ENCODE measurements around the gene ARHGEF4. TPM values are rescaled to one million over a fixed set of nuclear protein-coding genes. Genes with fewer than 3 reads are reported as not detected.

ARHGEF4 gene
- polyA plus RNA-seq, 1 donor (not counting 4 experiments of a cell fraction or from before 2014, with no cell fraction given): 22.6 TPM

GRCh38 chr2:130846686-130847375 lies 10.1 kb downstream of the ARHGEF4 start:
- H3K36me3 ChIP-seq (ENCODE audit: control insufficient read depth in 2 of 2, extremely low read depth in 1 of 2, insufficient read depth in 2 of 2, low read length in 2 of 2): no peaks in the 10 kb centered on the region
- H3K9ac ChIP-seq (ENCODE audit: control insufficient read depth, extremely low read depth, insufficient read depth, low read length): peak overlapping the region; percentile 15
- no peaks in the 10 kb centered on the region for H3K9me3 ChIP-seq (ENCODE audit: control insufficient read depth, low read depth, low read length)
- H3K27ac ChIP-seq (ENCODE audit: control insufficient read depth, insufficient read depth, low read length): no peak overlapping the region
- H4K20me1 ChIP-seq (ENCODE audit: control insufficient read depth, extremely low read depth, insufficient read depth, low read length): no peaks in the 10 kb centered on the region
- FAIRE-seq (no peak), DNase-seq (ENCODE audit: low read depth, low spot score) (no peak)
- peaks cover 26% of the 10 kb centered on the region for H3K4me1 ChIP-seq (ENCODE audit: control insufficient read depth, extremely low read depth, insufficient read depth, low read length)
- H3K4me2 ChIP-seq (ENCODE audit: control insufficient read depth, extremely low read depth, insufficient read depth, low read depth, low read length): no peak overlapping the region
- no peak overlapping the region for H3K4me3 ChIP-seq (ENCODE audit: control insufficient read depth in 2 of 3, extremely low read depth in 1 of 3, insufficient read depth in 2 of 3, low read depth in 1 of 3, low read length in 3 of 3)
- dilution Hi-C loops (cut with MboI; ENCODE audit: extremely low pct_ligation_motif_present, low sequenced_read_pairs): no loop called here
- H2AFZ ChIP-seq (ENCODE audit: control insufficient read depth, low read length): no peak overlapping the region
- no peaks in the 10 kb centered on the region for H3K9me1 ChIP-seq (ENCODE audit: control insufficient read depth, extremely low read depth, insufficient read depth, low read length)
- TF ChIP-seq CTCF (optimal IDR thresholded peaks at IDR 0.05 in 1 of 3, IDR thresholded peaks at IDR 0.05 in 1 of 3, conservative IDR thresholded peaks at IDR 0.05 in 1 of 3; ENCODE audit: extremely low read depth in 1 of 3, insufficient read depth in 2 of 3, low read length in 3 of 3) (no peak), EZH2 (IDR thresholded peaks at IDR 0.05; ENCODE audit: low read length) (no peak)
- peaks cover 38% of the 10 kb centered on the region for H3K79me2 ChIP-seq (ENCODE audit: control insufficient read depth, insufficient read depth, low read length)
- no peaks in the 10 kb centered on the region for H3K27me3 ChIP-seq (ENCODE audit: control insufficient read depth, extremely low read depth, insufficient read depth, low read length)

- Histone ChIP-seq H3K27ac (ENCODE audit: control insufficient read depth, insufficient read depth, low read length) (no peak overlapping the region), H2AFZ (ENCODE audit: control insufficient read depth, low read length) (no peak overlapping the region), H3K9me3 (ENCODE audit: control insufficient read depth, low read depth, low read length) (no peaks in the 10 kb centered on the region), H3K79me2 (ENCODE audit: control insufficient read depth, insufficient read depth, low read length) (peaks cover 40% of the 10 kb centered on the region), H3K9me1 (ENCODE audit: control insufficient read depth, extremely low read depth, insufficient read depth, low read length) (no peaks in the 10 kb centered on the region), H3K4me2 (ENCODE audit: control insufficient read depth, extremely low read depth, insufficient read depth, low read depth, low read length) (no peak overlapping the region), H3K36me3 (ENCODE audit: control insufficient read depth in 2 of 2, extremely low read depth in 1 of 2, insufficient read depth in 2 of 2, low read length in 2 of 2) (no peaks in the 10 kb centered on the region), H3K9ac (ENCODE audit: control insufficient read depth, extremely low read depth, insufficient read depth, low read length) (no peak overlapping the region), H3K4me1 (ENCODE audit: control insufficient read depth, extremely low read depth, insufficient read depth, low read length) (peaks cover 26% of the 10 kb centered on the region), H3K4me3 (ENCODE audit: control insufficient read depth in 2 of 3, extremely low read depth in 1 of 3, insufficient read depth in 2 of 3, low read depth in 1 of 3, low read length in 3 of 3) (no peak overlapping the region), H4K20me1 (ENCODE audit: control insufficient read depth, extremely low read depth, insufficient read depth, low read length) (no peaks in the 10 kb centered on the region), H3K27me3 (ENCODE audit: control insufficient read depth, extremely low read depth, insufficient read depth, low read length) (no peaks in the 10 kb centered on the region)
- dilution Hi-C loops (cut with MboI; ENCODE audit: extremely low pct_ligation_motif_present, low sequenced_read_pairs): no loop called here
- FAIRE-seq (no peak), DNase-seq (ENCODE audit: low read depth, low spot score) (no peak)
- TF ChIP-seq EZH2 (IDR thresholded peaks at IDR 0.05; ENCODE audit: low read length) (no peak), CTCF (optimal IDR thresholded peaks at IDR 0.05 in 1 of 3, IDR thresholded peaks at IDR 0.05 in 1 of 3, conservative IDR thresholded peaks at IDR 0.05 in 1 of 3; ENCODE audit: extremely low read depth in 1 of 3, insufficient read depth in 2 of 3, low read length in 3 of 3) (no peak)
These were observed 11.2 kb downstream of the ARHGEF4 start for GRCh38 chr2:130847776-130848525.

Measured in keratinocyte (primary cell).